ENCODE results near the gene RBMS3.
A peak's percentile ranks its signal among the peaks of the same experiment; 100 is the strongest.
"Not testable (repeated sequence)": the region's sequence is repeated elsewhere in the genome, so short reads cannot be mapped to it uniquely, and the experiment has no call there.

Gene RBMS3

GRCh38 chr3:29280404-29281093 is at the start of gene RBMS3:
Gene RBMS3 (plus strand): TSS chr3:29281071.
- DNase-seq, result peak; percentile 21 to 30

GRCh38 chr3:29233126-29233525 is 47.7 kb upstream of the RBMS3 start:
- DNase-seq, result not testable (repeated sequence)

GRCh38 chr3:29236146-29236840 is 44.6 kb upstream of the RBMS3 start:
- no peak for DNase-seq

GRCh38 chr3:29239376-29239775 is 41.5 kb upstream of the RBMS3 start:
- no peak for DNase-seq

GRCh38 chr3:29240248-29240647 is 40.6 kb upstream of the RBMS3 start:
- peak; percentile 17 to 37 for DNase-seq

- no peak for DNase-seq
Observed at GRCh38 chr3:29240887-29241286, 40.0 kb upstream of the RBMS3 start.

GRCh38 chr3:29241855-29242254 is 39.0 kb upstream of the RBMS3 start:
- DNase-seq, result no peak

- DNase-seq, result no peak
Observed at GRCh38 chr3:29242296-29242695, 38.6 kb upstream of the RBMS3 start.

GRCh38 chr3:29245441-29245840 is 35.4 kb upstream of the RBMS3 start:
- DNase-seq, result peak in 1 of 2 donors; percentile 9

GRCh38 chr3:29247088-29247745 is 33.7 kb upstream of the RBMS3 start:
- DNase-seq, result no peak

GRCh38 chr3:29249829-29250345 is 31.0 kb upstream of the RBMS3 start:
- no peak for DNase-seq

- DNase-seq, result no peak
Observed at GRCh38 chr3:29255854-29256696, 24.8 kb upstream of the RBMS3 start.

GRCh38 chr3:29258161-29258560 is 22.7 kb upstream of the RBMS3 start:
- DNase-seq, result no peak

- DNase-seq, result no peak
Observed at GRCh38 chr3:29261119-29261518, 19.8 kb upstream of the RBMS3 start.

GRCh38 chr3:29263476-29263875 is 17.4 kb upstream of the RBMS3 start:
- no peak for DNase-seq

GRCh38 chr3:29265509-29266072 is 15.3 kb upstream of the RBMS3 start:
- DNase-seq, result no peak

GRCh38 chr3:29267226-29267625 is 13.6 kb upstream of the RBMS3 start:
- DNase-seq, result no peak

GRCh38 chr3:29268651-29269050 is 12.2 kb upstream of the RBMS3 start:
- no peak for DNase-seq

- DNase-seq, result no peak
Observed at GRCh38 chr3:29270752-29271151, 10.1 kb upstream of the RBMS3 start.

GRCh38 chr3:29271475-29271874 is 9.4 kb upstream of the RBMS3 start:
- DNase-seq, result no peak

GRCh38 chr3:29274667-29275066 is 6.2 kb upstream of the RBMS3 start:
- no peak for DNase-seq

- no peak for DNase-seq
Observed at GRCh38 chr3:29275309-29275708, 5.6 kb upstream of the RBMS3 start.

GRCh38 chr3:29277249-29277648 is 3.6 kb upstream of the RBMS3 start:
- DNase-seq, result no peak
